DOHH2 (cell line): ENCODE results near the gene LRRC27.

Experiments
- H3F3A ChIP-seq: fragments of 200-600 bp; sonication (generic), shearing (Covaris generic); 2 replicates; pipeline ENCODE4 v1.6.0; 2016; ENCODE audit warnings: antibody characterized with exemption, mild to moderate bottlenecking; ENCODE audit not compliant: control insufficient read depth, insufficient read depth
- H3K27ac ChIP-seq: fragments of 200-600 bp; sonication (generic); 2 replicates; pipeline ENCODE4 v1.5.1; 2014; ENCODE audit warnings: low read depth, mild to moderate bottlenecking, low read length, moderate library complexity
- H3K27me3 ChIP-seq: fragments of 200-600 bp; sonication (generic); 2 replicates; pipeline ENCODE4 v1.6.1; 2014; ENCODE audit warnings: mild to moderate bottlenecking, low read length, mixed read lengths; ENCODE audit not compliant: control insufficient read depth
- H3K36me3 ChIP-seq: fragments of 200-600 bp; sonication (generic); 2 replicates; pipeline ENCODE4 v1.6.1; 2014; ENCODE audit warnings: mild to moderate bottlenecking, low read length, moderate library complexity, mixed read lengths; ENCODE audit not compliant: control insufficient read depth
- H3K4me1 ChIP-seq: fragments of 200-600 bp; sonication (generic); 2 replicates; pipeline ENCODE4 v1.6.1; 2014; ENCODE audit warnings: mild to moderate bottlenecking, low read length, mixed read lengths; ENCODE audit not compliant: control insufficient read depth
- H3K4me2 ChIP-seq: fragments of 200-600 bp; sonication (generic); 2 replicates; pipeline ENCODE4 v1.6.0; 2014; ENCODE audit warnings: mild to moderate bottlenecking, low read length, moderate library complexity
- H3K4me3 ChIP-seq: fragments of 200-600 bp; sonication (generic); 2 replicates; pipeline ENCODE4 v1.5.1; 2014; ENCODE audit warnings: mild to moderate bottlenecking, low read length, mixed read lengths
- H3K79me2 ChIP-seq: fragments of 200-600 bp; sonication (generic); 2 replicates; pipeline ENCODE4 v1.6.1; 2014; ENCODE audit warnings: mild to moderate bottlenecking, low read length, mixed read lengths; ENCODE audit not compliant: control insufficient read depth
- H3K9me2 ChIP-seq: fragments of 200-600 bp; sonication (generic); replicated peaks from 2 replicates; pipeline ENCODE4 v1.6.1; 2014; ENCODE audit warnings: mild to moderate bottlenecking, low read length, mixed read lengths; ENCODE audit not compliant: control insufficient read depth
- H3K9me3 ChIP-seq: fragments of 200-600 bp; sonication (generic); 2 replicates; pipeline ENCODE4 v1.6.1; 2014; ENCODE audit warnings: antibody characterized with exemption, low read length, mixed read lengths; ENCODE audit not compliant: control insufficient read depth, insufficient read depth
- H4K20me1 ChIP-seq: fragments of 200-600 bp; sonication (generic); 2 replicates; pipeline ENCODE4 v1.6.0; 2014; ENCODE audit warnings: low read depth, mild to moderate bottlenecking, antibody characterized with exemption, low read length, moderate library complexity; ENCODE audit not compliant: control insufficient read depth, insufficient read depth
- CTCF ChIP-seq: fragments of 200-600 bp; sonication (generic); IDR thresholded peaks from one replicate; pipeline ENCODE4 v1.5.1; 2014; ENCODE audit warnings: antibody characterized with exemption, mild to moderate bottlenecking, low read depth, low read length; ENCODE audit not compliant: poor library complexity, severe bottlenecking
- EZH2phosphoT487 ChIP-seq: fragments of 200-600 bp; sonication (generic); IDR thresholded peaks from 2 replicates; pipeline ENCODE4 v1.6.1; 2017; ENCODE audit warnings: borderline replicate concordance, mild to moderate bottlenecking, antibody characterized with exemption, low read length, moderate library complexity, mixed read lengths

The LRRC27 gene

DNA sequence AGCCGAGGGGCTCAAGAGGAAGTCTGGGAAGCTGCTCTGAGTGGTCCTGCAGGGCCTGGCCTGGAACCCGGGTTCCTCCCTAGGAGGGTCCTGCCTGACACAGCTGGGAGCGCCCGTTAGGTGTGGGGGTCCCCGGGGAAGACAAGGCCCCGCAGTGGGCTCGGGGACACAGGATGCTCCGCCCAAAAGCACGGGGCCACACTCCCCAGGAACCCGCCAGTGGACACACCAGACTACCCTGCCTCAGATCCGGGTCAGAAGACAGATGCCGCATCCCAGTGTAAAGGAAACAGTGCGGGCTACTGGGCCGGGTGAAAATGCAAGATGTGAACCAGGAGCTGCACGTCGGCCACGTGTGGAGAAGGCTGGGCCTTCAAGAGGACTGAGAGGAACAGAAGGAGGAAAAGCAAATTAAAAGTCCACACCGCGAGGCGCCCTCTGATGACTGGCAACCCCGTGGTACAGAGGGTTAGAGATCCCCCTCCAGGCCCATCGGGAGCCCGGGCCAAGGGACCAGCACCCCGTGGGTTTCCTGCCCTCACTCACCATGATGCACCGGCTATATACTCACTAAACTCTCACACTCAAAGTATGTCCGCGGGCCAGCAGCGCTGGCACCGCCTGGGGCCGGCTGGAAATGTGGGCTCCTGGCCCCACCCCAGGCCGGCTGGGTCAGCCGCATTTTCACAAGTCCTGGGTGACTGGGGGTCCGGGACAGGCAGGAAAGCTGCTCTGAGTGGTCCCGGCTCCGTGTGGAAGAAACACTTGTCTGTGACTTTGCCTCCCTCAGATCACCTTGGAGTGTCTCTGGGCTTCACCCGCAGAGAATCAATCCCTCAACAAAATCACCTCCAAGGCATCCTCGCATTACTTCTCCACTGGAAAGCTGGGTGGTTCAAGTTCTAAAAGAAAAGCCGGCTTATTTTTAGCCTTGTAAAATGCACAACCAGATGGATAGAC lies 30.3 kb upstream of the LRRC27 start:
- no peak for TF ChIP-seq EZH2phosphoT487
- no peak for TF ChIP-seq CTCF
- Histone ChIP-seq H3K4me2 (no peak overlapping the region), H3K27ac (no peak overlapping the region), H3K27me3 (peaks cover 13% of the 10 kb centered on the region), H3F3A (no peaks in the 10 kb centered on the region), H3K9me2 (no peaks in the 10 kb centered on the region), H3K4me3 (no peak overlapping the region), H3K4me1 (peaks cover 6% of the 10 kb centered on the region; the same call in 1 of the 2 replicates), H4K20me1 (no peaks in the 10 kb centered on the region), H3K9me3 (no peaks in the 10 kb centered on the region), H3K79me2 (no peaks in the 10 kb centered on the region), H3K36me3 (no peaks in the 10 kb centered on the region)

GRCh38 chr10:132302421-132303310 lies 29.3 kb upstream of the LRRC27 start:
- no peaks in the 10 kb centered on the region for H3F3A ChIP-seq
- no peak overlapping the region for H3K27ac ChIP-seq
- H4K20me1 ChIP-seq: no peaks in the 10 kb centered on the region
- no peaks in the 10 kb centered on the region for H3K36me3 ChIP-seq
- no peaks in the 10 kb centered on the region for H3K9me2 ChIP-seq
- H3K4me3 ChIP-seq: no peak overlapping the region
- H3K9me3 ChIP-seq: no peaks in the 10 kb centered on the region
- no peak overlapping the region for H3K4me2 ChIP-seq
- H3K27me3 ChIP-seq: peaks cover 21% of the 10 kb centered on the region
- peaks cover under 1% of the 10 kb centered on the region; the same call in 1 of the 2 replicates for H3K4me1 ChIP-seq
- no peaks in the 10 kb centered on the region for H3K79me2 ChIP-seq
- TF ChIP-seq CTCF (no peak), EZH2phosphoT487 (no peak)

GRCh38 chr10:132303361-132304115 lies 28.5 kb upstream of the LRRC27 start:
- H3K27me3 ChIP-seq: peaks cover 21% of the 10 kb centered on the region
- H3K4me1 ChIP-seq: no peaks in the 10 kb centered on the region

More at GRCh38 chr10:132303361-132304115, 28.5 kb upstream of the LRRC27 start:
- H3K4me2 ChIP-seq: no peak overlapping the region
- H3K79me2 ChIP-seq: no peaks in the 10 kb centered on the region
- H3K27ac ChIP-seq: no peak overlapping the region
- no peaks in the 10 kb centered on the region for H4K20me1 ChIP-seq
- H3F3A ChIP-seq: no peaks in the 10 kb centered on the region
- no peaks in the 10 kb centered on the region for H3K9me2 ChIP-seq
- no peaks in the 10 kb centered on the region for H3K36me3 ChIP-seq
- H3K9me3 ChIP-seq: no peaks in the 10 kb centered on the region
- TF ChIP-seq EZH2phosphoT487 (no peak), CTCF (no peak)
- H3K4me3 ChIP-seq: no peak overlapping the region
